DOHH2 (cell line): ENCODE measurements around the gene WDR89.

Source experiments
- H3F3A ChIP-seq: fragments of 200-600 bp; sonication (generic), shearing (Covaris generic); 2 replicates; pipeline ENCODE4 v1.6.0; 2016; ENCODE audit warnings: antibody characterized with exemption, mild to moderate bottlenecking; ENCODE audit not compliant: control insufficient read depth, insufficient read depth
- H3K27ac ChIP-seq: fragments of 200-600 bp; sonication (generic); 2 replicates; pipeline ENCODE4 v1.5.1; 2014; ENCODE audit warnings: low read depth, mild to moderate bottlenecking, low read length, moderate library complexity
- H3K27me3 ChIP-seq: fragments of 200-600 bp; sonication (generic); 2 replicates; pipeline ENCODE4 v1.6.1; 2014; ENCODE audit warnings: mild to moderate bottlenecking, low read length, mixed read lengths; ENCODE audit not compliant: control insufficient read depth
- H3K36me3 ChIP-seq: fragments of 200-600 bp; sonication (generic); 2 replicates; pipeline ENCODE4 v1.6.1; 2014; ENCODE audit warnings: mild to moderate bottlenecking, low read length, moderate library complexity, mixed read lengths; ENCODE audit not compliant: control insufficient read depth
- H3K4me1 ChIP-seq: fragments of 200-600 bp; sonication (generic); 2 replicates; pipeline ENCODE4 v1.6.1; 2014; ENCODE audit warnings: mild to moderate bottlenecking, low read length, mixed read lengths; ENCODE audit not compliant: control insufficient read depth
- H3K4me2 ChIP-seq: fragments of 200-600 bp; sonication (generic); 2 replicates; pipeline ENCODE4 v1.6.0; 2014; ENCODE audit warnings: mild to moderate bottlenecking, low read length, moderate library complexity
- H3K4me3 ChIP-seq: fragments of 200-600 bp; sonication (generic); 2 replicates; pipeline ENCODE4 v1.5.1; 2014; ENCODE audit warnings: mild to moderate bottlenecking, low read length, mixed read lengths
- H3K79me2 ChIP-seq: fragments of 200-600 bp; sonication (generic); 2 replicates; pipeline ENCODE4 v1.6.1; 2014; ENCODE audit warnings: mild to moderate bottlenecking, low read length, mixed read lengths; ENCODE audit not compliant: control insufficient read depth
- H3K9me2 ChIP-seq: fragments of 200-600 bp; sonication (generic); replicated peaks from 2 replicates; pipeline ENCODE4 v1.6.1; 2014; ENCODE audit warnings: mild to moderate bottlenecking, low read length, mixed read lengths; ENCODE audit not compliant: control insufficient read depth
- H3K9me3 ChIP-seq: fragments of 200-600 bp; sonication (generic); 2 replicates; pipeline ENCODE4 v1.6.1; 2014; ENCODE audit warnings: antibody characterized with exemption, low read length, mixed read lengths; ENCODE audit not compliant: control insufficient read depth, insufficient read depth
- H4K20me1 ChIP-seq: fragments of 200-600 bp; sonication (generic); 2 replicates; pipeline ENCODE4 v1.6.0; 2014; ENCODE audit warnings: low read depth, mild to moderate bottlenecking, antibody characterized with exemption, low read length, moderate library complexity; ENCODE audit not compliant: control insufficient read depth, insufficient read depth
- CTCF ChIP-seq: fragments of 200-600 bp; sonication (generic); IDR thresholded peaks from one replicate; pipeline ENCODE4 v1.5.1; 2014; ENCODE audit warnings: antibody characterized with exemption, mild to moderate bottlenecking, low read depth, low read length; ENCODE audit not compliant: poor library complexity, severe bottlenecking
- EZH2phosphoT487 ChIP-seq: fragments of 200-600 bp; sonication (generic); IDR thresholded peaks from 2 replicates; pipeline ENCODE4 v1.6.1; 2017; ENCODE audit warnings: borderline replicate concordance, mild to moderate bottlenecking, antibody characterized with exemption, low read length, moderate library complexity, mixed read lengths

WDR89 gene

DNA sequence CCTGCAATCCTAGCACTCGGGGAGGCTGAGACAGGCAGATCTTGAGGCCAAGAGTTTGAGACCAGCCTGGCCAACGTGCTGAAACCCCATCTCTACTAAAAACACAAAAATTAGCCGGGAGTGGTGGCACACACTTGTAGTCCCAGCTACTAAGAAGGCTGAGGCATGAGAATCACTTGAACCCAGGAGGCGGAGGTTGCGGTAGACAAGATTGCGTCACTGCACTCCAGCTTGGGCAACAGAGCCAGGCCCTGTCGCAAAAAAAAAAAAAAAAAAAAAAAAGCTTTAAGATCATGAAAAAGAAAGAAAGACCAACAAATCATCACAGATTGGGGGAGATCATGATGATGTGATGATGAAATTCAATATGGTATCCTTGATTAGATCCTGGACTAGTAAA is 30.6 kb downstream of the WDR89 start:
- Histone ChIP-seq H3K4me2 (no peak overlapping the region), H3K36me3 (peaks cover 20% of the 10 kb centered on the region), H3K27me3 (no peaks in the 10 kb centered on the region), H3K79me2 (peaks cover 48% of the 10 kb centered on the region), H3K4me3 (no peak overlapping the region), H4K20me1 (no peaks in the 10 kb centered on the region), H3K4me1 (no peaks in the 10 kb centered on the region), H3K9me2 (no peaks in the 10 kb centered on the region), H3K27ac (no peak overlapping the region), H3K9me3 (no peaks in the 10 kb centered on the region), H3F3A (no peaks in the 10 kb centered on the region)
- no peak for TF ChIP-seq CTCF

- Histone ChIP-seq H3F3A (no peaks in the 10 kb centered on the region), H4K20me1 (0 out of 2 replicates have a peak, but pooled peaks cover 4% of the 10 kb centered on the region), H3K36me3 (peaks cover 26% of the 10 kb centered on the region)
Measured at GRCh38 chr14:63605041-63605532, 36.6 kb downstream of the WDR89 start.

GRCh38 chr14:63604626-63605025 is 37.0 kb downstream of the WDR89 start:
- TF ChIP-seq EZH2phosphoT487, result no peak
- no peak for TF ChIP-seq CTCF
- Histone ChIP-seq H3K79me2 (peaks cover 34% of the 10 kb centered on the region), H3K4me2 (no peak overlapping the region), H4K20me1 (0 out of 2 replicates have a peak, but pooled peaks cover 4% of the 10 kb centered on the region), H3F3A (no peaks in the 10 kb centered on the region), H3K27me3 (no peaks in the 10 kb centered on the region), H3K9me2 (no peaks in the 10 kb centered on the region), H3K9me3 (no peaks in the 10 kb centered on the region), H3K36me3 (peaks cover 30% of the 10 kb centered on the region), H3K27ac (no peak overlapping the region), H3K4me3 (no peak overlapping the region), H3K4me1 (peaks cover 10% of the 10 kb centered on the region)

More at GRCh38 chr14:63605041-63605532, 36.6 kb downstream of the WDR89 start:
- Histone ChIP-seq H3K9me2 (no peaks in the 10 kb centered on the region), H3K4me2 (no peak overlapping the region), H3K9me3 (no peaks in the 10 kb centered on the region), H3K79me2 (peaks cover 37% of the 10 kb centered on the region), H3K27me3 (no peaks in the 10 kb centered on the region), H3K27ac (no peak overlapping the region), H3K4me1 (peaks cover 10% of the 10 kb centered on the region), H3K4me3 (no peak overlapping the region)
- TF ChIP-seq EZH2phosphoT487 (no peak), CTCF (no peak)
